ENCODE results near the gene VAX1.

GRCh38 chr10:117092386-117092785 is 45.7 kb downstream of the VAX1 start:
- TF ChIP-seq PPARA (CRISPR knock-in tag; IDR thresholded peaks at IDR 0.05; ENCODE audit: borderline replicate concordance) (no peak), PATZ1 (CRISPR knock-in tag; IDR thresholded peaks at IDR 0.05; ENCODE audit: borderline replicate concordance) (no peak), ZFP3 (CRISPR knock-in tag; IDR thresholded peaks at IDR 0.05) (no peak), TOX (CRISPR knock-in tag; IDR thresholded peaks at IDR 0.05; ENCODE audit: borderline replicate concordance) (no peak), ARNTL (CRISPR knock-in tag; IDR thresholded peaks at IDR 0.05; ENCODE audit: borderline replicate concordance, low read depth) (no peak), BACH2 (CRISPR knock-in tag; IDR thresholded peaks at IDR 0.05; ENCODE audit: borderline replicate concordance) (no peak), CSRNP3 (CRISPR knock-in tag; IDR thresholded peaks at IDR 0.05) (no peak), ZFP30 (CRISPR knock-in tag; IDR thresholded peaks at IDR 0.05) (no peak), TSHZ2 (CRISPR knock-in tag; IDR thresholded peaks at IDR 0.05) (no peak), POU6F1 (CRISPR knock-in tag; IDR thresholded peaks at IDR 0.05; ENCODE audit: borderline replicate concordance, low read depth) (no peak), CREB5 (CRISPR knock-in tag; IDR thresholded peaks at IDR 0.05; ENCODE audit: low read depth) (no peak)
